ENCODE results near the gene EXOC6B.

GRCh38 chr2:72731116-72731515, 94.7 kb downstream of the EXOC6B start:
- TF ChIP-seq CTCF (IDR thresholded peaks at IDR 0.05), result no peak
- TF ChIP-seq POLR2A (IDR thresholded peaks at IDR 0.05), result no peak

Measured in heart left ventricle (tissue), 13 donors.